NCI-H460 (cell line): ENCODE data around the gene GYG1. TPM values are rescaled to one million over a fixed set of nuclear protein-coding genes. Genes with fewer than 3 reads are reported as not detected.

Experiments
- DNase-seq: peaks from one replicate; pipeline ENCODE4 v3.0.0-alpha.2; 2016; ENCODE audit warnings: low read depth; ENCODE audit errors: extremely low read depth
- polyA plus RNA-seq: library from polyadenylated mRNA; depleted of rRNA; stranded (reverse); fragments of >200 nt; gene quantifications from 2 replicates; pipeline ENCODE4 v1.2.3, GENCODE V29; 2014; cell fraction: nucleus; rRNA removed
- total RNA-seq: library from RNA; depleted of rRNA; stranded (reverse); fragments of >200 nt; shearing (Covaris generic); gene quantifications from 2 replicates; pipeline ENCODE4 v1.2.3, GENCODE V29; 2014; rRNA removed

Gene GYG1
- total RNA-seq, result 27.7 and 28.7 TPM in 2 replicates
- 17.6 and 21.6 TPM in 2 replicates for polyA plus RNA-seq

GRCh38 chr3:148991219-148992026 is at the start of gene GYG1:
TSS of gene GYG1 (plus strand) at chr3:148991540. CDS start at chr3:148991641, 101 bp downstream.
- peak; percentile 67 for DNase-seq

- peak; percentile 81 for DNase-seq
Observed at GRCh38 chr3:148943506-148944205, 47.7 kb upstream of the GYG1 start.

DNA sequence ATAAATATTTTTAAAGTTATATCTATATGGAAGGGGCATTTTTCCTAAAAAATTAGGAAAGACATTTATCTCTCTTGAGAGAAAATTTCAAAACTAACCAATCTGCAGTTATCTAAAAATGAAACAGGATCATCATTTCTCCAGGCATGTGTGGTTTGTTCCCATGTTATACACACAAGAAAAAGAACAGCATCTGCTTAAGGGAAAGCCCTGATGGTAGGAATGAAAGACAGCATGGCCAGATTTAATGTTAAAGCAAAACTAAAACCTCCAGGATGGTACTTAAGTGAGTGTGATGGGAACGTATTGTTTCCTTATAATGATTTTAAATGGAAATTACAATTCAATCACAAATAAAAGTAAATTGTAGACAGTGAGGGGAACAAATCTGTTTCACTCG is 46.2 kb upstream of the GYG1 start:
- no peak for DNase-seq

- DNase-seq, result no peak
Observed at GRCh38 chr3:148948913-148949657, 42.3 kb upstream of the GYG1 start.

- no peak for DNase-seq
Observed at GRCh38 chr3:148950806-148951205, 40.5 kb upstream of the GYG1 start.

DNA sequence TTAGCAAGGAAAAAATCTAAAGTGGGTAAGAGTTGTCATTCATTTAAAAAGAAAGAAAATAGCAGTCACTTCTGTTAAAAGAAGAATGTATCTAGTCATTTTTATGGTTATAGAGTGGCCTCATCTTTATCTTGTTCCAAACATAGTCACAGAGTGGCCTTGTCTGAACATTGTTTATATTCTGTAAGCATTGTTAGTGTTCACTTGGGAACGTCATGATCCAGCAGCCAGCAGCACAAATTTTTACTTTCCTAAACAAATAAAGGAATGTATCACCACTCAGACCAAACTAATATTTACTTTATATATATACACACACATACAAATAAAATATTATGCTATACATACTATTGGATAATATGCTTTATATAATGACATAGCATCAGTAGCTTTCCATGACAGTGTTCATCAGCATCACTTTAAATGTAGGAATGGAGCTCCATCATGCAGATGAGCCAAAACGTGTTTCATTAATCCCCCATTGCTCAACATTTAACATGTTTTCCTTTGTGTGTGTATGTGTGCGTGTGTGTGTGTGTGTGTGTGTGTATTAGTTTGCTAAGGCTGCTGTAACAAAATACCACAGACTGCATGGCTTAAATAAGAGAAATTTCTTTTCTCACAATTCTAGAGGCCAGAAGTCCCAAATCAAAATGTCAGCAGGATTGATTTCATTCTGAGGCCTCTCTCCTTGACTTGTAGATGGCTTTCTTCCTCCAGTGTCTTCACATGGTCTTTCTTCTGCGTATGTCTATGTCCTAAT is 39.6 kb upstream of the GYG1 start:
- no peak for DNase-seq

- DNase-seq, result no peak
Observed at GRCh38 chr3:148953094-148953493, 38.2 kb upstream of the GYG1 start.

- DNase-seq, result no peak
Observed at GRCh38 chr3:148954981-148955380, 36.4 kb upstream of the GYG1 start.

DNA sequence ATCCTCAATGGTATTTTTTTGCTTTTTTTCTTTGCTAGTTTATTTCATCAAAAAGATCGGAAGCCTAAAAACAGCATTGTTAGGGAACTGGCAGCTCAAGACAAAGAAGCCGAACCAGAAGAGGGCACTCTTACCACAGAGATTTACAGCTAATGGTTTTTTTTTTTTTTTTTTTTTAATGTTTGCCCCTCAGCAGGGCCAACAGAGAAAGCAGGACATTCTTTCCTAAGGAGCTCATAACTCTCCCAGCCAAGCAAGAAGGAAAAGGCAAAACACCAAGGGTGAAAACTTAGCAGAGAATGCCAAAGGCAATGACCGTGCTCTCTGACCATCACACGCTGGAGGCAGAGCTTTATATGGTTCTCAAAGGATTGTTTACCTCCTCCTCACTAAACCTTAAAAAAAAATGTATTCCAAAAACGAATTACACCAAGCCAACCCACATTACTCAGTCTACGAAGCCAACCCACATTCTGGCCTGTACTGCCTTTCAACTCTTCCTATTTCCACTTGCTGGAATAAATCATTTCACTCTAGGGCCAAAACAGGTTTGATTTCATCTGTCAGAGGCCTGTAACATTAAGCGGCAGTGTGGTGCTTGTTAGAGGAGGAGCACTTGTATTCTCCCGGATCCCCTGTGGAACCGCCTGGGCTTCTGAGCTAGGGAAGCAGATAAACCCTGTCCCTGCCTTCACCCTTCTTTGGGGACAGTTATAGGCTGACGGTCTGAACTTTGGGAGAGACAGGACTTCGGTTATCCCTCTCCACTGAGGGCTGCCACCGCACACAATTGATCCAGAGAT is 35.6 kb upstream of the GYG1 start:
- DNase-seq, result peak; percentile 38

DNA sequence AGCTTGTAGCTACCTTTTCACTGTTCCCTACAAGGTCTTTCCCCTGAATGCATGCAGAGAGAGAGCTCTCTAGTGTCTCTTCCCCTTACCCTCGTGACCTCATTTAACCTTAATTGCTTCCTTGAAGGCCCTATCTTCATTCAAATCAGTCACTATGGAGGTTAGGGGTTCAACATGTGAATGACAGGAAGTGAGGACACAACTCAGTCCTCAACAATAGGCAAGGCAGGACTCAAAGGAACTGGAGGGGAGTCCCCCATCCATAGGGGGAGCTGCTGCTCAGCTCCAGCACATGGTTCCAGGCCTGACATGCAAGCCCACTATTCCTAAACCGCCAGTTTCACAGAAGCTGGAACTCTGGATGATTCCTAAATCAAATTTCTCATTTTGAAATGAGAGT is 33.8 kb upstream of the GYG1 start:
- no peak for DNase-seq

- DNase-seq, result no peak
Observed at GRCh38 chr3:148958696-148959095, 32.6 kb upstream of the GYG1 start.

DNA sequence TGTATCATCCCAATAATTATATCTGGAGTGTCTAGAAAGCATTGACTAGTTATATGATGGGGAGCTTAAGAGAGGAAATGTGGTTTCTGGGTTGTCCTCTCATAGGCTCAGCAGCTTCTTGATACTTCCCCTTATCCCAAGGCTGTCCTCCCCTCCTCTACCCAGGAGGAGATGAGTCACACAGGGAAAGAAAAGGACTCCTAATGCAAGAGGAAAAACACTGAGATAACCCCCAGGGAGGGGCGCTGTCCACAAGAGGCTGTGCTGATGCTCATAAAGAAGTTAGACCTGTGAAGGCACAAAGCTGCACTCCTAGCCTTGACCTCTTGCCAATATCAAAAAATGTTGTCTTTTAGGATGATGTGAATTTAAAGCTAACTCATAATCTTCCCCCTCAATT is 28.8 kb upstream of the GYG1 start:
- DNase-seq, result peak; percentile 21

DNA sequence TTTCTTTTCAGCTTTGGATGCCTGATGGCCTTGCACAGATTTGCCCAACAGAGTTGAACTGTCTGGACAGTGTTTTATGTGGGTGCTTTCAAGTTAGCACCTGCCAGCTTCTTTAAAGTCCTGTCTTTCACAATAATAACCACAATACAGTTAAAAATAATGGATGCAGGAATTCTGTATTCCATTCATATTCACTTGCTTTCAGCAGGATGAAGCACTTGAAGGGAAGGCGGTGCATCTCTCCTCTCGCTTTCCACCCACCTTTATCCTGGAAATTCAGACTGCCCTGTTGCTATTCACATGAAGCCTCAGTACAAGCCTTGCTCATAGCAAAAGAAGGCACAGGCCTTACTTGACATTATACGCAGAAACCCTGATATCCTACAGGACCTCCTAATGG is 26.5 kb upstream of the GYG1 start:
- no peak for DNase-seq

DNA sequence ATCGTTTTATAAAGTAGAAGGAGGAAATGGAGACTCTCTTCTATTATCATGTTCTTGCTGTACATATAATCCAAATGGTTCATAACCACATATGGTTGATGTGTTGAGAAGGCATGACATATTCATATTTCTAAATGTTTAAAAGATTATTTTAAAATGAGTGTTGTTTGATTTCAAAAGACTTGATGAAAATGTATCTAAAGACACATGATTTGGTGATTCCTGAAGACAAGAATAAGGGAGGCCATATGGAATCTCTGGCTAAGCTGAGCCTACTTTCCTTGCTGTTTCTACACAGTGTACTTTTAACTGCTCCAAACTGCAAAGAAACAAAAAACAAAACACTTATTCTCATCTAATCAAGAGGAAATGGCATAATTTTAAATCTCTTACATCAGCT is 23.0 kb upstream of the GYG1 start:
- no peak for DNase-seq

GRCh38 chr3:148970271-148970670 is 21.1 kb upstream of the GYG1 start:
- no peak for DNase-seq

- no peak for DNase-seq
Observed at GRCh38 chr3:148971401-148972163, 19.8 kb upstream of the GYG1 start.

- no peak for DNase-seq
Observed at GRCh38 chr3:148974726-148975125, 16.6 kb upstream of the GYG1 start.

- DNase-seq, result no peak
Observed at GRCh38 chr3:148975248-148975647, 16.1 kb upstream of the GYG1 start.

DNA sequence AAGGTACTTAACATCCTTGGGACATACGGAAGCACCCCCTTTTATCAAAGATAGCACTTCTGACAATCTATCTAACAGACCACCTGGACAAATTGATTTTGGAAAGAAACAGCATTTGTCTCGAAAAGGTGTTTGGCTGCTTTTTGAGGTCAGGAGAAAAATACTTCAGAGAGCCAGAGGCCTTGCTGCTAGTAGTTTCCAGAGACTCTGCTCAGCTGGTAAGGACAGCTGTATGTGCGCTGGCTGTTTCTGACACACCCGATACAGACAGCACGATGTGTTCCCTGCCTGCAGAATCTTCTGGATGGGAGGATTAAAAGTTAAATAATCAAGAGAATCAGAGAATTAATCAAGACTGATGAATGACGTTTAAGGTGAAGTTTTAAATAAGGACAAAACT is 15.6 kb upstream of the GYG1 start:
- no peak for DNase-seq
